HUES64 (cell line): ENCODE results near the gene SART3.
"Not testable (repeated sequence)": the region's sequence is repeated elsewhere in the genome, so short reads cannot be mapped to it uniquely, and the experiment has no call there.

Source experiments
- H3K27ac ChIP-seq: 2 replicates; pipeline ENCODE4 v1.7.0; 2013; ENCODE audit warnings: low read depth, low read length, inconsistent platforms
- H3K27me3 ChIP-seq: 2 replicates; pipeline ENCODE4 v1.6.1; 2013; ENCODE audit warnings: mild to moderate bottlenecking, low read length; ENCODE audit not compliant: insufficient read depth
- H3K36me3 ChIP-seq: 2 replicates; pipeline ENCODE4 v1.6.1; 2013; ENCODE audit warnings: mild to moderate bottlenecking, low read length; ENCODE audit not compliant: insufficient read depth
- H3K4me1 ChIP-seq: 2 replicates; pipeline ENCODE4 v1.6.1; 2013; ENCODE audit warnings: mild to moderate bottlenecking, low read length, moderate library complexity; ENCODE audit not compliant: insufficient read depth
- H3K4me3 ChIP-seq: 2 replicates; pipeline ENCODE4 v1.5.1; 2013; ENCODE audit warnings: mild to moderate bottlenecking, low read length, moderate library complexity
- H3K9ac ChIP-seq: 2 replicates; pipeline ENCODE4 v1.6.1; 2013; ENCODE audit warnings: mild to moderate bottlenecking, low read depth, low read length
- H3K9me3 ChIP-seq: 2 replicates; pipeline ENCODE4 v1.6.1; 2013; ENCODE audit warnings: low read depth, low read length; ENCODE audit not compliant: insufficient read depth
- WGBS: fragments of 150-250, 120-280 bp; methylation state at CpG from one replicate; pipeline ENCODE4 v1.1.7; 2013; ENCODE audit warnings: missing lambda C conversion rate; 5-methylcytosine and 5-hydroxymethylcytosine counted together

SART3 gene

DNA sequence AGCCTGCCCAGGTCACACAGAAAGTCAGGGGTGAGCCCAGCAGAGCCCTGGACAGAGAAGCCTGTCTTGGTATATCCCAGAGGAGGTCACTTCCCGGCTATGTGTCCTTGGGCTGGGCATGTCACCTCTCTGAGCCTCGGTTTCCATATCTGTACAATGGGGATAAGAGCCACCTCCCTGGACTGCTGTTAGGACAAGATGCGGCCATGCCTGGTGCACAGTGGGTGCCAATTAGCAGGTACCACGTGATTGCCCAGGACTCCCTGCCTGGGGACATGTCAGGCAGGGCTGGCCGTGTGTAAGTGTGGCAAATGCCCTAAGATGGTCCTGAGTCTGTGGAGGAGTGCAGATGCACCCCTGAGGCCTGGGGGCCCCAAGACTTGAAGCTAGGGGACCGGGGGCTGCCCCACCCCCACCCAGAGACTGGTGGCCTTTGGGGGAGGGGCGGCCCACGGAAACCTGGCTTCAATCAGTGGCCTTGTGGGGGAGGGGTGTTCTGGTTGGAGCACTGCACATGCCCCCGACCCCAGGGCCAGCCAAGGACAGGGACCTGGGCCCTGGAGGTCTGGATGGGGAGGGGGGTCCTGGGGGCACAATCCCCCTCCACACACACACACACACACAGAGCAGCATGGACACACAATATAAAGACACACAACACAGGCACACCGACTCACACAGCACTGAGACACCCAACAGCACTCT, 36.0 kb upstream of the SART3 start:
- no peaks in the 10 kb centered on the region for H3K27me3 ChIP-seq
- H3K27ac ChIP-seq: no peak overlapping the region
- H3K9me3 ChIP-seq: no peaks in the 10 kb centered on the region
- no peak overlapping the region for H3K9ac ChIP-seq
- H3K4me3 ChIP-seq: no peak overlapping the region
- no peaks in the 10 kb centered on the region for H3K4me1 ChIP-seq
- 65% methylated on average over 9 of the region's 10 CpGs for WGBS
- H3K36me3 ChIP-seq: no peaks in the 10 kb centered on the region

GRCh38 chr12:108595711-108596647, 35.0 kb upstream of the SART3 start:
- Histone ChIP-seq H3K27ac (no peak overlapping the region), H3K4me1 (no peaks in the 10 kb centered on the region), H3K4me3 (no peak overlapping the region), H3K9ac (no peak overlapping the region), H3K9me3 (no peaks in the 10 kb centered on the region), H3K27me3 (no peaks in the 10 kb centered on the region), H3K36me3 (no peaks in the 10 kb centered on the region)
- WGBS: 87% methylated on average over 17 of the region's 17 CpGs

GRCh38 chr12:108594960-108595710, 34.2 kb upstream of the SART3 start:
- Histone ChIP-seq H3K4me1 (no peaks in the 10 kb centered on the region), H3K9ac (no peak overlapping the region), H3K27ac (no peak overlapping the region), H3K9me3 (no peaks in the 10 kb centered on the region), H3K36me3 (no peaks in the 10 kb centered on the region), H3K4me3 (no peak overlapping the region), H3K27me3 (no peaks in the 10 kb centered on the region)
- WGBS: 92% methylated on average over 7 of the region's 7 CpGs

- H3K4me1 ChIP-seq: no peaks in the 10 kb centered on the region
- H3K36me3 ChIP-seq: no peaks in the 10 kb centered on the region
- no peaks in the 10 kb centered on the region for H3K9me3 ChIP-seq
- no peaks in the 10 kb centered on the region for H3K27me3 ChIP-seq
- H3K4me3 ChIP-seq: no peak overlapping the region
- H3K27ac ChIP-seq: no peak overlapping the region
- H3K9ac ChIP-seq: no peak overlapping the region
- 96% methylated on average over 10 of the region's 10 CpGs for WGBS
Observed at GRCh38 chr12:108594323-108594903, 33.4 kb upstream of the SART3 start.

DNA sequence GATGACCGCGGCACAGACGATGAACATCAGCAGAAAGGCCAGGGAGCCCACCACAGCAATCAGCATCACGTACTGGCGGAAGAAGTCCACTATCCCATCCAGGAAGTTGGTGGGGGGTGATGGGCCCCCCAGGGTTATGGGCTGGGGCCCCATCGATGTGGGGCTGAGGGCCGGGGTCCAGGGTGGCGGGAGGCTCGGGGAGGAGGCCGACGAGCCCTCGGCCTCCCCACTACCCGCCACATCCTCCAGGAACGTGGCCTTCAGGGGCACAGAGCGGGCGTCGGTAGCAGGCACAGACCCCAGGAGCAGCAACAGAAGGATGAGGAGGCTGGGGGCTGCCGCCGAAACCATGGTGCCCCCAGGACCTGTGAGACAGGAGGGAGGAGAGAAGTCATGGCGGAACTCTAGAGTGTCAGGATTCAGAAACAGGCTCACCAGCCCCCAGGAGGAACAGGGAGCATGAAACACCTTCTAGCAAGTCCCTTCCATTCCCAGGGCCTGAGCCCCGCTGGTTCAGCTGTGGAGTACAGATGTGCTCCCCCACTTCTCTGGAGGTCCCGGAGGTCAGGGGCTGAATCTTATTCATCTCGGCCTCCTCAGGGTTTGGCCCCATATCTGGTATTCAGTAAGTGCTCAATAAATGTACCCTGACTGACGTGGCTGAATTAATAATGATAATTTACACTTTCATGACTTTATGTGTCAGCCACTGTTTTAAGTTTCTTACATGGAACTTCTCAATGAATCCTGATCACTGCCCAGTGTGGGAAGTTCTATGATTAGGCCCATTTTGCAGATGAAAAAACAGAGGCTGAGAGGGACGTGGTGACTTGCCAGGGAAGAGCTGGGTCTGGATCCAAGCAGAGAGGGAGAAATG, 31.3 kb upstream of the SART3 start:
- Histone ChIP-seq H3K36me3 (no peaks in the 10 kb centered on the region), H3K9ac (no peak overlapping the region), H3K4me3 (no peak overlapping the region), H3K27me3 (no peaks in the 10 kb centered on the region), H3K9me3 (no peaks in the 10 kb centered on the region), H3K4me1 (peaks cover 4% of the 10 kb centered on the region; the same call in 1 of the 2 replicates), H3K27ac (no peak overlapping the region)
- WGBS: 95% methylated on average over 24 of the region's 25 CpGs

DNA sequence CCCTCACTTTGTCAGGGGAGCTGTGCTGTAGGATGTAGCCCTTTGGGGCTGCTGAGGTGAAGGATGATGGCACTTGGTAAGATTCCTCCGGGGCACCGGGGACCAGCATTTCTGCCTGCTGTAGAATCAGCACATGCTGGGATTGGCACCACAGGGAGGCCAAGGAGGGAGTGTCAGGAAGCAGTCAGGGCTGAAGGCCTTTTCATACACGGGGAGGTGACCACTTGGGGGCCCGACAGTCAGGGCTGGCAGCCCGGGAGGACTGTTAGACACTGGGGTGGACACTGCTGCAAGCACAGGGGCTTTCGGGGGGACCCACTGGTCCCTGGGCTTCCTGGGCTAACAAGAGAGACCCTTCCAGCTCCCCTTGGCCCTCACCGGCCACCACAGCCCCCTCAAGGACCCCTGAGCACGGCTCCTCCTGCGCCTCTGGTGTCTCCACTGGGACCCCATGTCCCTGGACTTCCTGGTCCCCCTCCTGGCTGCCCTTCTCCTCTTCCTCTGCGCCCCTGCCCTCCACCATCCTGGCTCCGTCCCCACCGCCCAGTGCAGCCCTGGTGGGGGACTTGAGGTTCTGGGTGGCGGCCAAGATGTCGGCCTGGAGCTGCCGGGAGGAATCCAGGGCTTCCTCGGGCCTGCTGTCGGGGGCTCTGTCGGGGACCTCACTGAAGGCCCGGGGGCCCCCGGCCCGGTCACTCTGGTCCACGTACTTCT, 30.5 kb upstream of the SART3 start:
- H3K36me3 ChIP-seq: no peaks in the 10 kb centered on the region
- H3K9me3 ChIP-seq: no peaks in the 10 kb centered on the region
- no peak overlapping the region for H3K4me3 ChIP-seq
- no peak overlapping the region for H3K27ac ChIP-seq
- no peaks in the 10 kb centered on the region for H3K27me3 ChIP-seq
- H3K4me1 ChIP-seq: peaks cover 4% of the 10 kb centered on the region; the same call in 1 of the 2 replicates
- 89% methylated on average over 22 of the region's 22 CpGs for WGBS
- no peak overlapping the region for H3K9ac ChIP-seq

DNA sequence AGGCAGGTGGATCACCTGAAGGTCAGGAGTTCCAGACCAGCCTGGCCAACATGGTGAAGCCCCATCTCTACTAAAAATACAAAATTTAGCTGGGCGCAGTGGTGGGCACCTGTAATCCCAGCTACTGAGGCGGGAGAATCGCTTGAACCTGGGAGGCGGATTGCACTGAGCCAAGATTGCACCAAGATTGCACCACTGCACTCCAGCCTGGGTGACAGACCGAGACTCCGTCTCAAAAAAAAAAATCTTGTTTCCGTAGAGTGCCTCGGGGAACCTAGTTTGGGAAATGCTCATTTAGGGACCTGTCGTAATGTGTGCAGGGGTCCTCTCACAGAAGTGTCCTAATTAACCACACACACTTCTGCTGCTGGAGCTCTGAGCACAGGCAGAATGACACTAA, 29.5 kb upstream of the SART3 start:
- not testable (repeated sequence) for H3K4me1 ChIP-seq, H3K9me3 ChIP-seq, H3K27ac ChIP-seq, H3K9ac ChIP-seq, H3K36me3 ChIP-seq, H3K4me3 ChIP-seq, H3K27me3 ChIP-seq
- 96% methylated on average over 9 of the region's 9 CpGs for WGBS

DNA sequence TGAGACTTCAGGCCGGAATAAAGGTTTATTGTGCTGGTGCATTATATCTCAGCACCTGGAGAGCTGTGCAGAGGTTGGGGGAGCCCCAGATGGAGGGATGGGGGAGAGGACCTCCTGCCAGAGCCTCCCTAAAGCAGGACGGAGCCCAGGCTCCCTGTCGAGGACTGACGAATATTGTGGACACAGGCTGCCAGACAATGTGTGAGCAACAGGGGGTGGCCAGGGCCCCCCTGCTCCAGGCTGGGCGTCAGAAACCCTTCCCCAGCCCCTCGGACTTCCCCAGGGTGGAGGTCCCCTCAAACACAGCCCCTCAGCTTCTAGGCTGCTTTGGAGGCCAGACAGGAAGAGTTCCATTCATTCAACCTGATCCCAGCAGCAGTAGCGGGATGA, 28.9 kb upstream of the SART3 start:
- Histone ChIP-seq H3K4me1 (peaks cover 4% of the 10 kb centered on the region; the same call in 1 of the 2 replicates), H3K27ac (no peak overlapping the region), H3K4me3 (no peak overlapping the region), H3K27me3 (no peaks in the 10 kb centered on the region), H3K9me3 (no peaks in the 10 kb centered on the region), H3K9ac (no peak overlapping the region), H3K36me3 (no peaks in the 10 kb centered on the region)
- 72% methylated on average over 7 of the region's 7 CpGs for WGBS

DNA sequence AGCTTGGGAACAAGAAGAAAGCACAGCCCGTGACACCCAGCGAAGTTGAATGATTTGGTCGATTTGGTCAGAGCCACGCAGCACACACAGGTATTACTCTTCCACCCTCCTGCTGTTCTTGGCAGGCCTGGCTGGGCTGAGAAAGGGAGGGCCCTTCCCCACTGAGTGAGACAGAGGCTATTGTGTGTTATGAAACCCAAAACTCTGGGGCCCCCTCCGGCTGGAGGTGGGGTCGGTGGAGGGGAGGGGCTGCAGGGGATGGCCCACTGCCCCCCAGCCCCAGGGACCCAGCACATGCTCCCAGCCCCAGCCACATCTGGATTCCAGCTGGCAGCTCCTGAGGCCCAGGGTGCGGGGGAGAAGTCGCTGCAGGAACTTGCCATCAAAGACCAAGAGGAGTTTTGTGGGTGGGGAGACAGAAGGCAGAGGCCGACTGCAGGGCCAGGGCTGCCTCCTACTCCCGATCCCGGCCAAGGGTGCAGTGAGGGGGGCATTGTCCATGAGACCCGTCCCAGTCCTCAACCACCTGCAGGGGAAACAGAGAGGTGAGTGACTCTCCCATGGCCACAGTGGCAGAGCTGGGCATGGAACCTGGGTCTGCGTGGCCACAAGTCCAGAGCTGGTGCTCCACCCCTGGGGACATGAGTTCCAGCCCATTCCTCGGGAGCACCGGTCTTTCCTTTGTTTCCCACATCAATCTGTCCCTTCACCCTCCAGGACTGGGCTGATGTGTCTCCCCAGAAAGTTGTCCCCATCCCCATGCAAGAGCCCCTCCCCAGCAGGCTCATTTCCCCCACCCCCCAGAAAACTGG, 28.3 kb upstream of the SART3 start:
- Histone ChIP-seq H3K4me3 (no peak overlapping the region), H3K9ac (0 out of 2 replicates have a peak overlapping the region, but pooled peaks have one; percentile 24), H3K9me3 (no peaks in the 10 kb centered on the region), H3K4me1 (peaks cover 4% of the 10 kb centered on the region; the same call in 1 of the 2 replicates), H3K27me3 (no peaks in the 10 kb centered on the region), H3K36me3 (no peaks in the 10 kb centered on the region), H3K27ac (no peak overlapping the region)
- WGBS: 51% methylated on average over 14 of the region's 15 CpGs
